Activated naive CD8-positive, alpha-beta T cell treated with anti-CD3 and anti-CD28 coated beads, Interleukin-2, amount 50 U/mL, for 16 hours (primary cell): ENCODE data around the gene POLE3.
"Not testable (repeated sequence)": the region's sequence is repeated elsewhere in the genome, so short reads cannot be mapped to it uniquely, and the experiment has no call there.

Source experiments
- DNase-seq: peaks from one replicate; pipeline ENCODE4 v3.0.0-alpha.2; 2020; ENCODE audit warnings: low read depth, low spot score

Gene POLE3

DNA sequence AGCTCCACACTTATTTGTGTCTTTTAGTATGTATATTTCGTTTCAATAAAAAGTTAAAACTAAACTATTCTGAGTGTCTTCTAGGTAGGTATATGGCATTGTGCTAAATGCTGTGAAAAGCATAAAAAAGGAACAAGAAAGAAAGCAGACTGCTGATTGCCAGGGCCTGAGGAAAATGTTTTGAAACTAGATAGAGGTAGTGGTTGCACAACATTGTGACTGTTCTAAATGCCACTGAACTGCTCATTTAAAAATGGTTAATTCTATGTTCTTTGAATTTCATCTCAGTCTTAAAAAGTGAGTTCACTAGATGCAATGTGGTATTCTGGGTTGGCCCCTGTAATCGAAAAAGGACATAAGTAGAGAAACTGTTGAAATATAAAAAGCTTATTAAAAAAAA, 6.8 kb downstream of the POLE3 start:
- no peak for DNase-seq

DNA sequence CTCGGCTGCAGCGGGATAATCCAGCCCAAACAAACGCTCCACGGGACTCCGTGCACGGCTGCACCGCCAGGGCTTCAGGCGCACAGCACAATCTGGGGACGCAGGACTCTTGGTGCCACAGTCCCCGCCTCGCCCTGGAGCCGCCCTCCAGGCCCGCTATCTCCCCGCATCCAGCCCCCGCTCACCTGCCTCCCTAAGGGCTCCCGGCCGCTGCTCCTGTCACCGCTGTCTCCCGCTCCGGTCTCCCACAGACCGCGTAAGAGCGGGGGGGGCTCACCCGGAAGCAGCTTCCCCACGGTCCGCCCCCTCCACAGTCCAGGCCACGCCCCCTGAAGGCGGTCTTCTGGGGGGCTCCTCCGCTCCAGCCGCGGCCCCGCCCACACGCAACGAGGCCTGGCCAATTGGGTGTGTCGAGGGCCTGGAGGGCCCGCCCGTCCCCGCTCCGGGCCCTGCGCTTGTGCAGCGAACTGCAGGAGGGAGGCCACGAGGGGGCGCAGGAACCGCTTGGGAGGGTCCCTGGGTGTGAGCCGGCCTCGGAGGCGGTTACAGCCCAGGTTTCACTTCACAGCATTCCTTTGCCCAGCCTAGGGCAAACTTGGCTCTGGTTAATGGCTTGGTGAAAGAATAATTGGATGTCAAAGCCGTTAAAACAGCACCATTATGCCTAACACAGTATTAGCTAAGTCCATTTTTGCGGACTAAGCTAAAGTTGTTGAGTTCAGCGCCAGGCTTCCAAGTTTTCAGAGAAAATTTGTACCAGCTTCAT, 9.3 kb downstream of the POLE3 start, which contains the start of gene ALAD:
Gene ALAD (minus strand): TSS at position 258 of the 766 bp plus-strand sequence. CDS start 7,725 bp downstream, outside the sequence.
- DNase-seq = peak; percentile 99

DNA sequence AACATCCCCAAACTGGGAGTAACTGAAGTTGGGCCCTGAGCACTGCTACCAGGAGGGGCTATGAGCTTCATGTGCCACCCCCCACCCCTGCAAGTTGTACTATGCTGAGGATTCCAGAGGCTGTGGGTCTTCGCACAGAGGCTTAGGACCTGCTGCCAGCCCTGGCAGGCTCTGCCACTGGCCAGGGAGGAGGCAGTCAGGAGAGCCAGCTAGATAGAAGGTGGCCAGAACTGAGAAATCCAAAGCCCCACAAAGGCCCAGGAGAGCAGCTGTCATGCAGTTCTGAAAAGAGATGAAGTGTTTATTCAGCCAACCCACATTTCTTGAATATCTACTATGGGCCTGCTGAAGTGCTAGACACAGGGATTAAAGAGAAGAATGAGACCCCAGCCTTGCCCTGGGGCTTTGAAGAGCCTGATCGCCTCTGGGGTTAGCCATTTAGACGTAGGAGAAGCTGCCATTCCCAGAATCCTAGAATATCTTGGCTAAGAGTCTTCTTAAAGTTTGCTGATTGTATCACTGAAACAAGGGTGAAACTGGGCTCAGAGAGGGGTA, 10.8 kb downstream of the POLE3 start:
- no peak for DNase-seq

DNA sequence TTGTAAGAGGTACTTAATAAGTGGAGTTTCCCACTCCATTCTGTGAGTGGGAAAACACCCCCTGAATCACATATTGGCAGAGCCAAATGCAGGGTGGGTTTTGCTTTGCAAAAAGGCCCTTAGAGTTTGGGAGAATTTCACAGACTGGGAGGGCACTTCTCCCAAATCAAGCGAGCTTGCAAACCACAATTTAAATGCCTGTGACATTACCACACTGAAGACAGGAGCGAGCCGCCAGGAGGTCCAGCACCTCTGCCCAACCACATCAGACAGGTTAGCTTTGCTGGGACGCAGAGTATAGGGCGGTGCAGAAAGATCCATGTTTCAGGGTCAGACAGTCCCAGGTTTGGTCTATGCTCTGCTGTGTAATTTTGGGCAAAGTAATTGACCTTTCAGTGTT, 11.7 kb downstream of the POLE3 start:
- DNase-seq = no peak

DNA sequence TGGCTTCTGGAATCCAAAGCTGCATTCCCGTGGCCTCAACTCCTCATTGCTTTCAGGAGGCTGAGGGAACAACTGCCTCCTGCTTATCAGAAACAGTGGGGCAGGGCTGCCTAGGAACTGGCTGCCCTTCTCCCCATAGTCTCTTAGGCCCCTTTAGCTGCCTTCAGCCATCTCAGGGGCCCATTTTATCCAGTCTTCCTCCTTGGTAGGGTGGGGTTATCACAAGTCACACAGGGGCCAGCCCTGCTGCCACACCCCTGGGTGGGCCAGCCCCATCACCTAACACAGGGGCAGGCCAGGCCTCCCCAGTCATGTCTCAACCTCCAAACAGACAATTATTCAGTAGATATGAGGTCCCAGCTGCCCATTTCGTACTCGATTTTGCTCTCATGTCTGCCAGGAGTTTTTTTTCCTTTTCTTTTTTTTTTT, 13.3 kb downstream of the POLE3 start:
- no peak for DNase-seq

DNA sequence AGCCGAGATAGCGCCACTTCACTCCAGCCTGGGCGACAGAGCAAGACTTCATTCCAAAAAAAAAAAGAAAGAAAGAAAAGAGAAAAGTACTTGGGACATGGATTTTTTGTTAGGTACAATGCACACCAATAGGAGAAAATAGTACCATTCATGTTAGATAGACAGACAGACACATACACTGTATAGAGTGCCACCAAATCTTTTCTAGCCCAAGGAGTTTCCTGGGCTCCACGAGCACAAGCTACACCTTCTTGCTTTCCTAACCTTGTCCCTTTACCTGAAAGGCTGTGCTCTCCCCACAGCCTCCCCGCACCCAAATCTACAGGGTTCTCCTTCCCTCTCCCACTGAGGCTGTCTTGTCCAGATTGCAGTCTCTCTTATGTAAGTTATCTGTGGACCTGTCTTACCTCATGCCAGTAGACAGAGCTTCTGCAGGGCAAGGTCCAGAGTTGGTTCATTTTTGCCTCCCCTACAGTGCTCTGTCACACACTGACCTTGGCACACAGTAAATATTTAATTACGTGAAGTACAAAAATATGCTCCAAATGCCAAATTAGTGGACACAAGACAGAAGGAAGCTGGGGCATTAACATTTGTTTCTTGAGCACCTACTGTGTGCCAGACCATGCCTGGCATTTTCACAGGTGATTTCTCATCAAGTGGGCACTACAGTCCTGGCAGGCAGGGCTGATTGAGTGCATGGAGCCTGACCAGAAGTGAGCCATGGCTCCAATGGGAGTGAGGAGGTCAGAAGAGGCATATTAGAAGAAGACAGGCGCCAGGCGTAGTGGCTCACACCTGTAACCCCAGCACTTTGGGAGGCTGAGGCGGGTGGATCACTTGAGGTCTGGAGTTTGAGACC, 15.2 kb downstream of the POLE3 start:
- no peak for DNase-seq

DNA sequence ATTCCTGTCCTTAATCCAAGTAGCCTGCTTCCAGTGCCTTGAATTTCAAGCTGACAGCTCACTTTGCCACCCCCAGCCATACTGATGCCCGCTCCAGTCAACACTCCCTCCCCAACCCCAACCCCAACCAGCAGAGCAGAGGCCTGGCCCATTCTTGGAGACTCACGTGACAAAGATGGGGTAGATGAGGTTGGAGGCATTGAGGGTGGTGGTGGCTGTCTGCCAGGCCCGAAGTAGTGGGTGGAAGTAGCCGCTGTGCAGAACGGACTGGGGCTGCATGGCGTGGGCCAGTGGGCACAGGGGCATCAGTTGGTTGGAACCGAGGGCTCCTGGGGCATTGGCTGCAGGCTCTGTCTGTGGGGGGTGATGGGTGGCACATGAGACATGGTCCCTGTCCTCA, 17.2 kb downstream of the POLE3 start:
- no peak for DNase-seq

DNA sequence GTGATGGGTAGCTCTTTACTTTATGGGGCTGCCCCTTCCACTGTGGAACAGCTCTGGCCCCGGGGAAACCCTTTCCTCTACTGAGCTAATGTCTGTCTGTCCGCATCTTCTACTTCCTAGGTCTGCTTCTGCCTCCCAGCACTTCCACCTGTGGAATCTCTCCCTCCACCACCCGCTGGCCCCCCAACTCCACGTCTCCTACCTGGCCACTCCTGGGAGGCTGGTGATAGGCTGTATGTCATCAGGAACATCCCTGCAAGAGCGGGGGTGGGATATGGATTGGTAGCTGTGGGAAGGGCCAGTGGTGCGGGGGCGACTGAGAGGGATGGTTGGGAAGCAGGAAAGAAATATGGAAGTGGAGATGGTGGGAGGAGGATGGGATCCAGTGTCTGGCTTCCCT, 18.6 kb downstream of the POLE3 start:
- no peak for DNase-seq

DNA sequence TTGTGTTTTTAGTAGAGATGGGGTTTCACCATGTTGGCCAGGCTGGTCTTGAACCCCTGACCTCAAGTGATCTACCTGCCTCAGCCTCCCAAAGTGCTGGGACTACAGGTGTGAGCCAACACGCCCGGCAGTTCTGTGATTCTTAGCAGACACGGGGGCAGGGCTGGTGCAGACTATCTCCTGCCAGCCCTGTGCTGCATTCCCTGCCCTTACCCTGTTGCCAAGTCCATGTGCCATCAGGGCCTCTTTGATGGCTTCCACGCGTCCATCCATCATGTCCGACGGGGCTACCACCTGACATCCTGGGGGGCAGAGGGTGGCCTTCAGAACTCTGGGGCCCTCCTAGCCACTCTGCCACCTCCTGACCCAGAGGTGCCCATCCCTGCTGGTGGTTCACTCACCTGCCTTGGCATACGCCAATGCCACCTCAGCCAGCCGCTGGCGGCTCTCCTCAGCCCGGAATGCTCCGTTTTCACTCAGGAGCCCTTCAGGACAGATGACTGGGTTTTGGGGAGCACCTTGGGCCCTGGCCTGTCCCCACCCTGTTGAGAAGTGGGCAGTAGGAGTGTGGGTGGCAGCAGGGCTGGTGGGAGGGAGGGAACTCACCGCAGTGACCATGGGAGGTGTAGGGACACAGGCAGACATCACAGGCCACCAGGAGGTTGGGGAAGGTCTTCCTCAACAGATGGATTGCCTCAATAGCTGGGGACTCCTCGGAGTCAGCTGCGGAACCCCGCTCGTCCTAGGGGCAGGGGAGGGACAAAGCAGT, 20.1 kb downstream of the POLE3 start:
- DNase-seq = no peak

DNA sequence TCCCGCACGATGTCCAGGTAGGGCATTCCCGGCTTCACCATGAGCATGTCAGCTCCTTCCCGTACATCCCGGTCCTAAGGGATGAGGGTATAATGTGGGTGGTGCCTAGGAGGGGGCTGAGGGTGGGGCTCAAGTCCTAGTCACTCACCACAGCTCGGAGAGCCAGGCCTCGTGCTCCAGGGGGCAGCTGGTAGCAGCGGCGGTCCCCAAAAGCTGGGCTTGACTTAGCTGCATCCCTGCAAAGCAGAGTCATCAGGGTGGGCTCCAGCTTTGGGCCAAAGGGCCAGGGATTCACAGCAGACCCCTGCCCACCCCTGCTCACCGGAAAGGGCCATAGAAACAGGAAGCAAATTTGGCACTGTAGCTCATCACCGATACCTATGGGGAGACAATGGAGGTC, 21.0 kb downstream of the POLE3 start:
- DNase-seq = no peak

DNA sequence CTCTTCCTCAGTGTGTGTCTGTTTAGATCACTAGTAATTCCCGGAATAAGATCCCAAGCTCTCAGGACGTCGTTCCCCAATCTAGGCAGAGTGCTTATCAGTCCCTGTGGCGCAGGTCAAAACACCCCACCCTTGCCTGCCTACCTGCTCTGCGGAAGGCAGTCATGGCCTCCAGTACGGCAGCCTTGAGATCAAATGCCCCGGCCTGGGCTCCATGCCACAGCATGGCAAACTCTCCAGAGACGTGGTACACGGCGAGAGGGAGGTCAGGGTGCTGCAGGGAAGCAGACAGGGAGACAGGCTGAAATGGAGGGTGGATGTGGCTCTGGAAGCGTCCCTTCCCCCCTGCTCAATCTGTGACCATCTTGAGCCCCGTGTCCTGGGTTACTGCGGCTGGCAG, 21.6 kb downstream of the POLE3 start:
- no peak for DNase-seq

DNA sequence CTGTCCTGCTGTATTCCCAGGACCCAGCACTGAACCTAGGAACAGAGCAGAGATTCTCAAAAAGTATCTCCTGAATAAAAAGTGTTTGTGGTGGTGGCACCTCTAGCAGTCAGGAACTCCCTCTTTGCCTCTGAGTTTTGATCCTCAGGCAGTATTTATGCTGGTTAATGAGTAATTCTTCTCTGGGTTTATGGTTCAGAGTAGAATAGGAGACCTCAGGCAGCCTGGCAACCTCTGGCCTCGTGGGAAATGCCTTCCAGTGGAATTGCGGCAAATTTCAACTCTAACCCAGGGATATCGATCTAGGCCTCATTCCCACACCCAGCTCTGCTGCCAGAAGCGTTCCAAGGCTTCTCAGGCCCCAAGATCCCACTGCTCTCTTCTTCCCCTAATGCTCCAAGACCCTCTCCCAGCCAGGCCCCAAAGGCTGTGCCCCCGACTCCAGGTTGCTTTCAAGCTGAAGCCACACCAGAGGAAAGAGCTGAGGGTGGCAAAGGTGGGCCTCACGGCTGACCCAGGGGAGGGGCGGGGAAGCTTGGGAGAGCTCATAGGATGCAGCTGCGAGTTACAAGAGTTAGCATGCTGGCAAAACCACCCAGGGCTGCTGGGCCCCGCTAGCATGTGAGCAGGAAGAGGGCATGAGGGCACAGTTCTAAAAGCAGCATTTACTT, 22.8 kb downstream of the POLE3 start:
- no peak for DNase-seq

DNA sequence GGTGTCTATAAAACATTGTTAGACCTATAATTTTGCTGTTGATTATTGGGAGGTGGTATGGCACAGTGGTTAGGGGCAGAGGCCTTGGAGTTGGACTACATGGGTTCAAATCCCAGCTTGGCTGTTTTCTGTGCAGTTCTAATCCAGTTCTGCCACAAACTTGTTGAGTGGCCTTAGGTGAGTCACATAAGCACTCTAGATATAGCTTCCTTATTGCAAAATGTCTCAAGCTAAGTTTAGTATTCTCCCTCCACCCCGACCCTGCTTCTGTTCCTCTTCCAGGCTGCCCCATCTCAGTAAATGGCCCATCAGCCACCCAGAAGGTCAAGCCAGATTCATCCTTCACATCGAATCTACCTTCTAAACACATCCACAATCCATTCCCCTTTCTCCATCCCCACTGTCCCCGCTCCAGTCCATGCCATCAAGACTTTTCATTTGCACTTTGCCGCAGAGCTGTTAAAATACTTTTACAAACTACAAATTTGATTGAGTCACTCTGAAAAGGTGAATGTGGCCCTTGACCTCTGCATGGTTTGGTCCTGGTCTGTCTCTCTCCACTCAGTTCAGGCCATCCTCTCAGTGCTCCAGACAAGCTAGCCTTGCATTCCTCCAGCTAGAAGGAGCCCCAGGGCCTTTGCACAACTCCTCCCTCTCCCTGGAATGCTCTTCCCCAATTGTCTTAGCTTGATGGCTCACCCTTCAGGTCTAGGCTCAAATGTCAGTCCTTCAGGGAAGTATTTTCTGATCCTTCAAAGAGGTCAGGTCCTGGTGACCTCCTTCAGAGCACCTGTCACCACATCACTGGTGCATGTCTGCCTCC, 23.7 kb downstream of the POLE3 start:
- DNase-seq = no peak

DNA sequence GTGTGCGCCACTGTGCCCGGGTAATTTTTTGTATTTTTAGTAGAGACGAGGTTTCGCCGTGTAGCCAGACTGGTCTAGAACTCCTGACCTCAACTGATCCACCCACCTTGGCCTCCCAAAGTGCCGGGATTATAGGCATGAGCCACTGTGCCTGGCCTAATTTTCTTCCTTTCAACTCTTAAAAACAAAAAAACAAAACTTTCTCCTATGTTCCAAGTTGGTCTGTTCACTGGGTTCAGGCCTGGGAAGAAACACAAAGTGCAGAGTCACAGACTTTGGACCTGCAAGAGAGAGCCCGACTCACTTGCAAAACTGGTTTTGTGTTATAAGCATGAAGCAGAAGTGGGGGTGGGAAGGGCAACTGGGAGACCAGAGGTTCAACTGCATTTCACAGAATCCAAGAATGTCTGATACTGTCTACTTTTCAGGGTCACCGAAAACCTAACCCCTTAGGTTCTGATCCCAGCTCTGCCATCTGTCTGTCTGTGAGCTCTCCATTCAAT, 28.5 kb downstream of the POLE3 start:
- DNase-seq = no peak

DNA sequence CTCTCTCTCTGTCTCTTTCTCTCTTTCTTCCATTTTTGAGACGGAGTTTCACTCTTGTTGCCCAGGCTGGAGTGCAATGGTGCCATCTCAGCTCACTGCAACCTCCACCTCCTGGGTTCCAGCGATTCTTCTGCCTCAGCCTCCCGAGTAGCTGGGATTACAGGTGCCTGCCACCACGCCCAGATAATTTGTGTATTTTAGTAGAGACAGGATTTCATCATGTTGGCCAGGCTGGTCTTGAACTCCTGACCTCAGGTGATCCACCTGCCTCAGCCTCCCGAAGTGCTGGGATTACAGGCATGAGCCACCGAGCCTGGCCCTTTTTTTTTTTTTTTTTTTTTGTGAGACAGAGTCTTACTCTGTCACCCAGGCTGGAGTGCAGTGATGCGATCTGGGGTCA, 29.0 kb downstream of the POLE3 start:
- not testable (repeated sequence) for DNase-seq

DNA sequence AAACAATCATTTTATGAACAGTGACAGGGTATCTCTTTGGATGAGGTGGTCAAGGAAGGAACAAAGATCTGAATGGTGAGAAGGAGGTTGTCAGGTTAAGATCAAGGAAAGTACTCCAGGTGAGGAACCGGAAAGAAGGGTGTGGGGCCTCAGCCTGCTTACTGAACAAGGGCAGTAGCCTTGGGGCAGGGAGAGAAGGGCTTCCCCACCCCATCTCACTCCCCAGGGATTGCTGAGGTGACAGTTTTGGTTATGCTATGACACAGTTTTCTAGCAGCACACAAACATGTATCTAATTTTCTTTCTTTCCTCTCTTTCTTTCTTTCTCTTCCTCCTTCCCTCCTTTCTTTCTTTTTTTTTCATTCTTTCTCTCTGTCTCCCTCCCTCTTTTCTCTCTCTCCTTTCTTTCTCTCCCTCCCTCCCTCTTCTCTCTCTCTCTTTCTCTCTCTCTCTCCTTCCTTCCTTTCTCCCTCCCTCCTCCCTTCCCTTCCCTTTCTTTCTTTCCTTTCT, 29.6 kb downstream of the POLE3 start:
- no peak for DNase-seq

DNA sequence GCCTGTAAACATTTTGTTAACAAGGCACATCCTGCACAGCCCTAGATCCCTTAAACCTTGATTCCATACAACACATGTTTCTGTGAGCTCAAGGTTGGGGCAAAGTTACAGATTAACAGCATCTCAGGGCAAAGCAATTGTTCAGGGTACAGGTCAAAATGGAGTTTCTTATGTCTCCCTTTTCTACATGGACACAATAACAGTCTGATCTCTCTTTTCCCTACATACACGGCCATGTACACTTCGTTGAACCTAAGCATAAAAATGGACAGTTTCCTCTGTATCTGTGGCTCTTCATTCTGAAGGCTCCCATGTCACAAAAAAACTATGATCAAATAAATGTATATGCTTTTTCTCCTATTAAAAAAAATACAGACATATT, 30.7 kb downstream of the POLE3 start:
- DNase-seq = not testable (repeated sequence)

DNA sequence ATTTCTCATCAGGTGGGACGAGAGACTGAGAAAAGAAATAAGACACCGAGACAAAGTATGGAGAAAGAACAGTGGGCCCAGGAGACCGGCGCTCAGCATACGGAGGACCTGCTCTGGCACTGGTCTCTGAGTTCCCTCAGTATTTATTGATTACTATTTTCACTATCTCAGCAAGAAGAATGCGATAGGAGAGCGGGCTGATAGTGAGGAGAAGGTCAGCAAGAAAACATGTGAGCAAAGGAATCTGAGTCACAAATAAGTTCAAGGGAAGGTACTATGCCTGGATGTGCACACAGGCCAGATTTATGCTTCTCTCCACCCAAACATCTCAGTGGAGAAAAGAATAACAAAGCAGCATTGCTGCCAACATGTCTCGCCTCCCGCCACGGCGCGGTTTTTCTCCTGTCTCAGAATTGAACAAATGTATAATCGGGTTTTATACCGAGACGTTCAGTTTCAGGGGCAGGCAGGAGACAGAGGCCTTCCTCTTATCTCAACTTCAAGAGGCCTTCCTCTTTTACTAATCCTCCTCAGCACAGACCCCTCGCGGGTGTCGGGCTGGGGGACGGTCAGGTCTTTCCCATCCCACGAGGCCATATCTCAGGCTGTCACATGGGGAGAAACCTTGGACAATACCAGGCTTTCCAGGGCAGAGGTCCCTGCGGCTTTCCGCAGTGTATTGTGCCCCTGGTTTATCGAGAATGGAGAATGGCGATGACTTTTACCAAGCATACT, 31.2 kb downstream of the POLE3 start:
- not testable (repeated sequence) for DNase-seq
